A549 (cell line): Measurements from ENCODE around the gene TRPM2. TPM values are rescaled to one million over a fixed set of nuclear protein-coding genes. Genes with fewer than 3 reads are reported as not detected.
"Not testable (repeated sequence)": the region's sequence is repeated elsewhere in the genome, so short reads cannot be mapped to it uniquely, and the experiment has no call there.

Source experiments
- ATAC-seq, 2 experiments: fragments of 200-7000 bp in 1 of 2; fragments of >200 bp in 1 of 2; cut with Nextera tagmentation in 1 of 2; cut with Tn5 transposase in 1 of 2; 3 replicates each; pipeline versions ENCODE4 v1.8.0 to v1.9.1; 2018 to 2020; ENCODE audit warnings: mild to moderate bottlenecking in 1 of 2, moderate library complexity in 1 of 2
- CTCF ChIA-PET: fragments of 300-600 bp; sonication (Branson Sonifier 250); formaldehyde crosslinking; extraction: SDS; loops from one replicate; lab custom pipeline; 2021; ENCODE audit warnings: antibody characterized with exemption, inconsistent platforms; lab: Yijun Ruan, JAX
- POLR2A ChIA-PET: fragments of 350-600 bp; formaldehyde crosslinking; extraction: SDS; loops from one replicate; lab custom pipeline; 2021; ENCODE audit warnings: antibody characterized with exemption, inconsistent platforms; lab: Yijun Ruan, JAX
- DNase-seq, 2 experiments: peaks; one replicate each; pipeline versions ENCODE4 v3.0.0 to v3.0.0-alpha.2; 2011 to 2016; ENCODE audit warnings: low read depth in 1 of 2, low spot score in 1 of 2
- FAIRE-seq: peaks from 2 replicates; lab custom pipeline; 2011; peaks lifted over from hg19 to GRCh38; lab: Jason Lieb, UNC
- H3K27ac ChIP-seq, 2 experiments: fragments of >200 bp; sonication (Bioruptor Twin); formaldehyde crosslinking; 3 replicates each; pipeline ENCODE4 v1.5.1; 2016 to 2017
- H3K4me1 ChIP-seq: fragments of >200 bp; sonication (Bioruptor Twin); formaldehyde crosslinking; 3 replicates; pipeline ENCODE4 v1.6.1; 2016
- H3K4me2 ChIP-seq: fragments of >200 bp; sonication (Bioruptor Twin); formaldehyde crosslinking; 3 replicates; pipeline ENCODE4 v1.6.1; 2016
- H3K4me3 ChIP-seq: fragments of >200 bp; sonication (Bioruptor Twin); formaldehyde crosslinking; 3 replicates; pipeline ENCODE4 v1.5.1; 2016
- H3K9me3 ChIP-seq: fragments of >200 bp; sonication (Bioruptor Twin); formaldehyde crosslinking; 3 replicates; pipeline ENCODE4 v1.6.1; 2016
- BCL3 ChIP-seq: fragments of >200 bp; sonication (Bioruptor Twin); formaldehyde crosslinking; IDR thresholded peaks from 3 replicates; pipeline ENCODE4 v1.6.1; 2016
- CHD2 ChIP-seq: fragments of 150-350 bp; IDR thresholded peaks from 2 replicates; pipeline ENCODE4 v1.6.1; 2014; ENCODE audit warnings: low read length; ENCODE audit not compliant: partially characterized antibody
- CTCF ChIP-seq: fragments of >200 bp; sonication (Bioruptor Twin); formaldehyde crosslinking; IDR thresholded peaks from 3 replicates; pipeline ENCODE4 v1.5.1; 2016
- EHF ChIP-seq: fragments of 250-450 bp; sonication (Bioruptor Pico); IDR thresholded peaks from 2 replicates; pipeline ENCODE4 v1.5.0; 2020; ENCODE audit warnings: mild to moderate bottlenecking
- ESRRA ChIP-seq: fragments of 150-350 bp; IDR thresholded peaks from 2 replicates; pipeline ENCODE4 v1.6.1; 2014; ENCODE audit warnings: mild to moderate bottlenecking, low read length, borderline replicate concordance
- GATA3 ChIP-seq: IDR thresholded peaks from 2 replicates; pipeline ENCODE4 v1.6.1; 2012; ENCODE audit warnings: borderline replicate concordance
- HES2 ChIP-seq: fragments of >200 bp; sonication (Bioruptor Twin); formaldehyde crosslinking; IDR thresholded peaks from 2 replicates; pipeline ENCODE4 v1.6.1; 2016
- HEYL ChIP-seq: fragments of 250-450 bp; sonication (Bioruptor Pico); IDR thresholded peaks from 2 replicates; pipeline ENCODE4 v1.8.0; 2021; ENCODE audit warnings: mild to moderate bottlenecking, moderate library complexity
- JUN ChIP-seq, 2 experiments: fragments of >200 bp; sonication (Bioruptor Twin); formaldehyde crosslinking; IDR thresholded peaks; 2 replicates in 1 of 2; 3 replicates in 1 of 2; pipeline ENCODE4 v1.6.1; 2016 to 2017
- JUNB ChIP-seq: fragments of >200 bp; sonication (Bioruptor Twin); formaldehyde crosslinking; IDR thresholded peaks from 2 replicates; pipeline ENCODE4 v1.6.1; 2016
- MYC ChIP-seq: IDR thresholded peaks from 2 replicates; pipeline ENCODE4 v1.6.1; 2012; ENCODE audit warnings: mild to moderate bottlenecking, inconsistent platforms, low read length, improper control_type of control experiment, borderline replicate concordance
- NFE2L2 ChIP-seq: fragments of 150-350 bp; conservative IDR thresholded peaks from 2 replicates; pipeline ENCODE4 v1.6.1; 2014; ENCODE audit warnings: low read length
- NPAS2 ChIP-seq: fragments of 250-450 bp; sonication (Bioruptor Pico); IDR thresholded peaks from 2 replicates; pipeline ENCODE4 v1.8.0; 2022; ENCODE audit warnings: mild to moderate bottlenecking, moderate library complexity, borderline replicate concordance
- RAD21 ChIP-seq, 2 experiments: fragments of >200 bp in 1 of 2; sonication (Bioruptor Twin) in 1 of 2; formaldehyde crosslinking in 1 of 2; IDR thresholded peaks in 1 of 2; conservative IDR thresholded peaks in 1 of 2; 2 replicates in 1 of 2; 3 replicates in 1 of 2; pipeline ENCODE4 v1.6.1; 2012 to 2018; ENCODE audit warnings: inconsistent platforms in 1 of 2
- RFX5 ChIP-seq: fragments of 450-650 bp; IDR thresholded peaks from 2 replicates; pipeline ENCODE4 v1.7.1; 2014; ENCODE audit warnings: antibody characterized with exemption, mild to moderate bottlenecking, moderate library complexity
- RNF2 ChIP-seq: fragments of 200-600 bp; sonication (generic); IDR thresholded peaks from 2 replicates; pipeline ENCODE4 v1.6.1; 2016; ENCODE audit warnings: low read depth, mild to moderate bottlenecking, antibody characterized with exemption, moderate library complexity, borderline replicate concordance
- SMC3 ChIP-seq: fragments of >200 bp; sonication (Bioruptor Twin); formaldehyde crosslinking; IDR thresholded peaks from 3 replicates; pipeline ENCODE4 v1.6.1; 2018; ENCODE audit warnings: inconsistent platforms
- TFCP2L1 ChIP-seq: fragments of 250-450 bp; sonication (Bioruptor Pico); IDR thresholded peaks from 2 replicates; pipeline ENCODE4 v1.5.0; 2021; ENCODE audit warnings: mild to moderate bottlenecking
- WGBS: methylation state at CpG from one replicate; pipeline ENCODE4 v1.1.6; 2017; ENCODE audit errors: missing lambda C conversion rate; 5-methylcytosine and 5-hydroxymethylcytosine counted together
- polyA plus RNA-seq, 4 experiments: library from polyadenylated mRNA; depleted of rRNA in 3 of 4; stranded (reverse); fragments of >200 nt; fragmentation: RNase III in 1 of 4; extraction: RNeasy Plus Mini Kit Qiagen cat#74134 plus additional on column Dnase treatment in 1 of 4; gene quantifications; 2 replicates in 3 of 4; 3 replicates in 1 of 4; pipeline ENCODE4 v1.2.3, GENCODE V29; 2011 to 2017
- TF ChIP-seq, protein P1 (sequence below): fragments of 450-650 bp; IDR thresholded peaks from 2 replicates; pipeline ENCODE4 v1.6.1; 2014; ENCODE audit warnings: antibody characterized with exemption
- TF ChIP-seq, protein P2 (sequence below): fragments of 150-350 bp; IDR thresholded peaks from 2 replicates; pipeline ENCODE4 v1.6.1; 2014; ENCODE audit warnings: low read depth, mild to moderate bottlenecking, low read length
- TF ChIP-seq, protein P3 (sequence below): fragments of 200-600 bp; sonication (generic); IDR thresholded peaks from 2 replicates; pipeline ENCODE4 v1.6.1; 2016; ENCODE audit warnings: antibody characterized with exemption, mild to moderate bottlenecking, moderate library complexity

Gene TRPM2
- polyA plus RNA-seq, 2 of the 4 experiments (the other 2 are of a cell fraction): 3.2 to 5.5 TPM

DNA sequence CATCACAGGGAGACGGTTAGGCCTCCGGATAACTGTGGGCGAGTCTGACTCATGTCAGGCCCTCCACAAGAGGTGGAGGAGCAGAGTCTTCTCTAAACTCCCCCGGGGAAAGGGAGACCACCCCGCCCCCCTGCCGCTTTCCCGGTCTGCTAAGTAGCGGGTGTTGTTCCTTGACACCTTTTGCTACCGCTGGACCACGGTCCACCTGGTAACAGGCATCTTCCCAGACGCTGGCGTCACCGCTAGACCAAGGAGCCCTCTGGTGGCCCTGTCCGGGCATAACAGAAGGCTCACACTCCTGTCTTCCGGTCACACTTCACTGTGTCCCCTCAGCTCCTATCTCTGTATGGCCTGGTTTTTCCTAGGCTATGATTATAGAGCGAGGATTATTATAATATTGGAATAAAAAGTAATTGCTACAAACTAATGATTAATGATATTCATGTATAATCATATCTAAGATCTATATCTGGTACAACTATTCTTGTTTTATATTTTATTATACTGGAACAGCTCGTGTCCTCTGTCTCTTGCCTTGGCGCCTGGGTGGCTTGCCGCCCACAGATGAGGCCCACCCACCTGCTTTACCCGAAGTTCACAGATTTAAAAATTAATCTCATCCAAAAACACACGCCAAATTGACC lies 126.3 kb downstream of the TRPM2 start:
- CTCF ChIA-PET: interaction anchor here (0.6 to 2.2 kb wide), 7 partner anchors 9 to 140 kb away, joined by 3 to 12 read pairs (median 5); partner anchors contain the start of genes CFAP410 and LRRC3
- DNase-seq (peak in 1 of 2 experiments; percentile 23), ATAC-seq (peak in 1 of 2 experiments; percentile 57; a peak in 3 of 6 replicates)
- H3K4me1 ChIP-seq, FAIRE-seq, POLR2A ChIA-PET, H3K9me3 ChIP-seq, H3K4me3 ChIP-seq, H3K27ac ChIP-seq, H3K4me2 ChIP-seq: not testable (repeated sequence)
- TF ChIP-seq SMC3 (peak; percentile 32; the same call in 1 of the 3 replicates), CTCF (peak; percentile 38), RAD21 (conservative IDR thresholded peaks at IDR 0.05 in 1 of 2, IDR thresholded peaks at IDR 0.05 in 1 of 2) (peak; percentile 39 to 47; a peak in 4 of 5 replicates)
- WGBS: 41% methylated on average over 13 of the region's 21 CpGs

GRCh38 chr21:44480200-44481053 lies 127.0 kb downstream of the TRPM2 start:
- ChIA-PET CTCF (interaction anchor here (0.6 to 2.2 kb wide), 10 partner anchors 9 to 142 kb away, joined by 3 to 12 read pairs (median 4); partner anchors contain the start of genes CFAP410 and LRRC3), POLR2A (no interaction called here)
- Histone ChIP-seq H3K4me2 (no peak overlapping the region), H3K27ac (no peak overlapping the region), H3K9me3 (no peaks in the 10 kb centered on the region)
- ATAC-seq (no peak), DNase-seq (no peak)
- WGBS: 63% methylated on average over 12 of the region's 16 CpGs
- no peak for TF ChIP-seq JUNB
- no peak for TF ChIP-seq RFX5
- TF ChIP-seq CHD2: no peak
- no peak for TF ChIP-seq JUN (IDR thresholded peaks at IDR 0.05)
- TF ChIP-seq HEYL (CRISPR knock-in tag): no peak
- TF ChIP-seq, protein P1, sequence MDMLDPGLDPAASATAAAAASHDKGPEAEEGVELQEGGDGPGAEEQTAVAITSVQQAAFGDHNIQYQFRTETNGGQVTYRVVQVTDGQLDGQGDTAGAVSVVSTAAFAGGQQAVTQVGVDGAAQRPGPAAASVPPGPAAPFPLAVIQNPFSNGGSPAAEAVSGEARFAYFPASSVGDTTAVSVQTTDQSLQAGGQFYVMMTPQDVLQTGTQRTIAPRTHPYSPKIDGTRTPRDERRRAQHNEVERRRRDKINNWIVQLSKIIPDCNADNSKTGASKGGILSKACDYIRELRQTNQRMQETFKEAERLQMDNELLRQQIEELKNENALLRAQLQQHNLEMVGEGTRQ: no peak
- TF ChIP-seq GATA3: no peak
- TF ChIP-seq HES2: no peak
- TF ChIP-seq MYC: no peak
- no peak for TF ChIP-seq TFCP2L1 (CRISPR knock-in tag)
- TF ChIP-seq, protein P2, sequence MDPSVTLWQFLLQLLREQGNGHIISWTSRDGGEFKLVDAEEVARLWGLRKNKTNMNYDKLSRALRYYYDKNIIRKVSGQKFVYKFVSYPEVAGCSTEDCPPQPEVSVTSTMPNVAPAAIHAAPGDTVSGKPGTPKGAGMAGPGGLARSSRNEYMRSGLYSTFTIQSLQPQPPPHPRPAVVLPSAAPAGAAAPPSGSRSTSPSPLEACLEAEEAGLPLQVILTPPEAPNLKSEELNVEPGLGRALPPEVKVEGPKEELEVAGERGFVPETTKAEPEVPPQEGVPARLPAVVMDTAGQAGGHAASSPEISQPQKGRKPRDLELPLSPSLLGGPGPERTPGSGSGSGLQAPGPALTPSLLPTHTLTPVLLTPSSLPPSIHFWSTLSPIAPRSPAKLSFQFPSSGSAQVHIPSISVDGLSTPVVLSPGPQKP: no peak
- no peak for TF ChIP-seq BCL3
- no peak for TF ChIP-seq EHF (CRISPR knock-in tag)
- TF ChIP-seq NPAS2: no peak
- TF ChIP-seq ESRRA: no peak
- TF ChIP-seq NFE2L2: no peak
- TF ChIP-seq, protein P3, sequence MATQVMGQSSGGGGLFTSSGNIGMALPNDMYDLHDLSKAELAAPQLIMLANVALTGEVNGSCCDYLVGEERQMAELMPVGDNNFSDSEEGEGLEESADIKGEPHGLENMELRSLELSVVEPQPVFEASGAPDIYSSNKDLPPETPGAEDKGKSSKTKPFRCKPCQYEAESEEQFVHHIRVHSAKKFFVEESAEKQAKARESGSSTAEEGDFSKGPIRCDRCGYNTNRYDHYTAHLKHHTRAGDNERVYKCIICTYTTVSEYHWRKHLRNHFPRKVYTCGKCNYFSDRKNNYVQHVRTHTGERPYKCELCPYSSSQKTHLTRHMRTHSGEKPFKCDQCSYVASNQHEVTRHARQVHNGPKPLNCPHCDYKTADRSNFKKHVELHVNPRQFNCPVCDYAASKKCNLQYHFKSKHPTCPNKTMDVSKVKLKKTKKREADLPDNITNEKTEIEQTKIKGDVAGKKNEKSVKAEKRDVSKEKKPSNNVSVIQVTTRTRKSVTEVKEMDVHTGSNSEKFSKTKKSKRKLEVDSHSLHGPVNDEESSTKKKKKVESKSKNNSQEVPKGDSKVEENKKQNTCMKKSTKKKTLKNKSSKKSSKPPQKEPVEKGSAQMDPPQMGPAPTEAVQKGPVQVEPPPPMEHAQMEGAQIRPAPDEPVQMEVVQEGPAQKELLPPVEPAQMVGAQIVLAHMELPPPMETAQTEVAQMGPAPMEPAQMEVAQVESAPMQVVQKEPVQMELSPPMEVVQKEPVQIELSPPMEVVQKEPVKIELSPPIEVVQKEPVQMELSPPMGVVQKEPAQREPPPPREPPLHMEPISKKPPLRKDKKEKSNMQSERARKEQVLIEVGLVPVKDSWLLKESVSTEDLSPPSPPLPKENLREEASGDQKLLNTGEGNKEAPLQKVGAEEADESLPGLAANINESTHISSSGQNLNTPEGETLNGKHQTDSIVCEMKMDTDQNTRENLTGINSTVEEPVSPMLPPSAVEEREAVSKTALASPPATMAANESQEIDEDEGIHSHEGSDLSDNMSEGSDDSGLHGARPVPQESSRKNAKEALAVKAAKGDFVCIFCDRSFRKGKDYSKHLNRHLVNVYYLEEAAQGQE: no peak
- TF ChIP-seq RNF2: no peak
- TF ChIP-seq, all 56 proteins: peak for 0
- Histone ChIP-seq H3K4me3 (no peak overlapping the region), H3K4me1 (no peaks in the 10 kb centered on the region)
- FAIRE-seq: no peak
